NT2/D1 (cell line): ENCODE data around the gene ALDH3B2.
"Not testable (repeated sequence)": the region's sequence is repeated elsewhere in the genome, so short reads cannot be mapped to it uniquely, and the experiment has no call there.

Experiments
- DNase-seq: peaks from one replicate; pipeline ENCODE4 v3.0.0-alpha.2; 2011; ENCODE audit warnings: low read depth, low spot score
- H3K27me3 ChIP-seq: 2 replicates; pipeline ENCODE4 v1.6.0; 2011; ENCODE audit warnings: mild to moderate bottlenecking; ENCODE audit not compliant: insufficient read length, insufficient read depth
- H3K36me3 ChIP-seq: 2 replicates; pipeline ENCODE4 v1.6.1; 2011; ENCODE audit warnings: mild to moderate bottlenecking, low read length, mixed read lengths; ENCODE audit not compliant: insufficient read depth, insufficient read length
- H3K4me1 ChIP-seq: 2 replicates; pipeline ENCODE4 v1.5.1; 2011; ENCODE audit not compliant: insufficient read depth, insufficient read length
- H3K4me3 ChIP-seq: 2 replicates; pipeline ENCODE4 v1.5.1; 2011; ENCODE audit warnings: low read depth; ENCODE audit not compliant: insufficient read length
- H3K9ac ChIP-seq: 2 replicates; pipeline ENCODE4 v1.6.0; 2011; ENCODE audit warnings: low read depth; ENCODE audit not compliant: insufficient read length
- H3K9me3 ChIP-seq: 2 replicates; pipeline ENCODE4 v1.5.1; 2011; ENCODE audit warnings: mild to moderate bottlenecking, low read length; ENCODE audit not compliant: insufficient read depth
- SUZ12 ChIP-seq: IDR thresholded peaks from 2 replicates; pipeline ENCODE4 v1.6.1; 2011; ENCODE audit not compliant: insufficient read length, insufficient read depth; ENCODE audit errors: extremely low read depth
- YY1 ChIP-seq: IDR thresholded peaks from 2 replicates; pipeline ENCODE4 v1.6.1; 2011; ENCODE audit not compliant: insufficient read length, insufficient read depth
- ZNF274 ChIP-seq: IDR thresholded peaks from 2 replicates; pipeline ENCODE4 v1.6.1; 2011; ENCODE audit warnings: mild to moderate bottlenecking, low read depth, low read length

Gene ALDH3B2, protein sequence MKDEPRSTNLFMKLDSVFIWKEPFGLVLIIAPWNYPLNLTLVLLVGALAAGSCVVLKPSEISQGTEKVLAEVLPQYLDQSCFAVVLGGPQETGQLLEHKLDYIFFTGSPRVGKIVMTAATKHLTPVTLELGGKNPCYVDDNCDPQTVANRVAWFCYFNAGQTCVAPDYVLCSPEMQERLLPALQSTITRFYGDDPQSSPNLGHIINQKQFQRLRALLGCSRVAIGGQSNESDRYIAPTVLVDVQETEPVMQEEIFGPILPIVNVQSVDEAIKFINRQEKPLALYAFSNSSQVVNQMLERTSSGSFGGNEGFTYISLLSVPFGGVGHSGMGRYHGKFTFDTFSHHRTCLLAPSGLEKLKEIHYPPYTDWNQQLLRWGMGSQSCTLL

DNA sequence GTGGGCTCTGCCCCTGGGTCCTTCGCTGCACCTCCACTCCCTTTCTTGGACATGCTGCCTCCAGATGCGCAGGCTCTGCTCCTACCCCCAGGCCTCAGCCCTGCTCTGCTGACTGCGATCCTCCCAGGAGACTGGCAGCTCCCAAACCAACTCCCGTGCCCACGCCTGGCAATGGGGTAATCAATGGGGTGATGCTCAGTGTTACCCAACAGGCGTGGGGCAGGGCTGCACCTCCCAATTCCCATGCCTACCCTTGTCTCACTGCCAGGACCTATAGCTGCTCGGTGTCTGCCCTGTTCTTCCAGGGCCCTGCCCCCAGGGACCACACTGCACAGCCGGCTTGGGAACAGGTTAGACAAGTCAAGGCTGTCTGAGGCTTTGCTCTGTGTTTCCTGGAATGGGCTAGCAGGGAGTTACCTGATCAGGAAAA is at the start of gene ALDH3B2:
Gene ALDH3B2, minus strand, starts transcription at position 182 of the 430 bp plus-strand sequence. CDS start 7,688 bp downstream, outside the sequence.
- Histone ChIP-seq H3K27me3 (peaks cover 3% of the 10 kb centered on the region), H3K4me1 (peaks cover 7% of the 10 kb centered on the region), H3K9ac (peak within 1 kb of the TSS; percentile 6), H3K4me3 (no peak within 1 kb of the TSS), H3K36me3 (no peaks in the 10 kb centered on the region), H3K9me3 (no peaks in the 10 kb centered on the region)
- TF ChIP-seq SUZ12 (no peak), ZNF274 (no peak), YY1 (no peak)
- no peak for DNase-seq

DNA sequence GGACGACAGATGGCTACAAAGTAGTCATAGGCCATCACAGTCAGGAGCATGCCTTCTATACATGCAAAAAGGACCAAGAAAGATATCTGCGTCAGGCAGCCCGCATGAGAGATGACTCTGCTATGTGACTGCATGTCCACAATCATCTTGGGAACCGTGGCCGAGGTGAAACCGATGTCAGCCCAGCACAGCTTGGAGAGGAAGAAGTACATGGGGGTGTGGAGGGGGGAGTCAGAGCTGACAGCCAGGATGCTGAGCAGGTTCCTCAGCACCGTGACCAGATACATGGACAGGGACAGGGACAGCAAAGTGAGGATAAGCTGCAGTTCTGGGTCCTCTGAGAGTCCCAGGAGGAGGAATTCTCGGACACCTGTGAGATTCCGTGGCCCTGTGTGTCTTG is 48.6 kb upstream of the ALDH3B2 start:
- H3K4me1 ChIP-seq, H3K9me3 ChIP-seq, H3K9ac ChIP-seq, H3K4me3 ChIP-seq, H3K36me3 ChIP-seq, H3K27me3 ChIP-seq, DNase-seq: not testable (repeated sequence)

- not testable (repeated sequence) for DNase-seq, H3K9ac ChIP-seq, H3K36me3 ChIP-seq, H3K4me1 ChIP-seq, H3K4me3 ChIP-seq, H3K9me3 ChIP-seq
- peaks cover 24% of the 10 kb centered on the region for H3K27me3 ChIP-seq
Measured at GRCh38 chr11:67716226-67716625, 41.8 kb upstream of the ALDH3B2 start.

- not testable (repeated sequence) for H3K4me1 ChIP-seq, H3K9ac ChIP-seq, H3K4me3 ChIP-seq
Measured at GRCh38 chr11:67715801-67716200, 41.4 kb upstream of the ALDH3B2 start.

DNA sequence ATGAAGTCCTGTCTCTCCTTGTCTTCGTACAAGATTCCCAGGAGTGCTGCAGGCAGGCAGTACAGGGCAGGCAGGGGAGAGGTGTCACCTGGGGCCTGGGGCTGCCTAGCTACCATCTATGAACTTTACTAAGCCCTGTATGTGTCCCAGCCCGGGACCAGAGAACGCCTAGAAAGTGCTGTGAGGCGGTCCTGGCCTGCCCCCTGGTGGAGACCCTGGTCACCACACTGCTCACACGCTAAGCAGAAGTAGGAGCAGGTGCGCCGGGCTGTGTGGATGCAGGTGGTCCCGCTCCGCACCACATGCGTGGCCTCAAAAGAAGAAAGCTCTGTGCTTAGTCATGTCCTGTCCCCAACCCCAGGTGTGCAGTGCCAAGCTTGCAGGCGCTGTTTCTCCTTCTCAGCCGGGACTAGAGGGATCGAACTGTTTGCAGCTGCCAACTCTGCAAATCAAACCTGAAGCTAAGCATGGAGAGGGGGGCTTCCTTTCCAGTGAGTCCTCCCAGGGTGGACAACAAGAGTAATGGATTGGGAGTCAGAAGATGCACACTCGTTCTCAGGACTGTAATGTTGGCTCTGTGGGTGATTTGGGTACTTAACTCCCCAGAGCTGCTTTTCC is 39.6 kb upstream of the ALDH3B2 start:
- DNase-seq, H3K4me3 ChIP-seq: not testable (repeated sequence)

More at GRCh38 chr11:67715801-67716200, 41.4 kb upstream of the ALDH3B2 start:
- peaks cover 26% of the 10 kb centered on the region for H3K27me3 ChIP-seq
- H3K36me3 ChIP-seq, DNase-seq, H3K9me3 ChIP-seq: not testable (repeated sequence)

DNA sequence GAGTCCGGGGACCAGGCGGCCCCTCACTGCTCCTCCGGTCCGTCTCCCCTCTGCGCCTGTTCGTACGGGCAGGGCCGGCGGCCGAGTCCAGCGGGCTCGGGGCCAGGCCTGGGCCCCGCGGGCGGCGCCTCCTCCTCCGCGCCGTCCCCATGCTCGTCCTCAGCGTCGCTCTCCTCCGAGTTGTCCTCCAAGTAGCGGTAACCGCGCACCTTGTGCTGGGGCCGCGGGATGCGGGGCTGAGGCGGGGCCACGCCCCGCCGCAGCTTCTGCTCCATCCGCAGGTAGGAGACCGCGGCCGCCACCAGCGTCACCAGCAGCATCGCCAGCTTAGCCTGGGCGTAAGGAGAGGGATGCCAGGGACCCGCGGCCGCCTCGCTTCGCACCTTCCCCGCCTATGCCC is 37.3 kb upstream of the ALDH3B2 start:
- not testable (repeated sequence) for H3K36me3 ChIP-seq, DNase-seq, H3K9me3 ChIP-seq, H3K4me1 ChIP-seq
- H3K9ac ChIP-seq: peak overlapping the region; percentile 50
- peaks cover 29% of the 10 kb centered on the region for H3K27me3 ChIP-seq
- H3K4me3 ChIP-seq: peak overlapping the region; percentile 18

More for the DNA sequence above, 39.6 kb upstream of the ALDH3B2 start:
- H3K9me3 ChIP-seq, H3K36me3 ChIP-seq, H3K9ac ChIP-seq, H3K4me1 ChIP-seq: not testable (repeated sequence)
- peaks cover 29% of the 10 kb centered on the region for H3K27me3 ChIP-seq

DNA sequence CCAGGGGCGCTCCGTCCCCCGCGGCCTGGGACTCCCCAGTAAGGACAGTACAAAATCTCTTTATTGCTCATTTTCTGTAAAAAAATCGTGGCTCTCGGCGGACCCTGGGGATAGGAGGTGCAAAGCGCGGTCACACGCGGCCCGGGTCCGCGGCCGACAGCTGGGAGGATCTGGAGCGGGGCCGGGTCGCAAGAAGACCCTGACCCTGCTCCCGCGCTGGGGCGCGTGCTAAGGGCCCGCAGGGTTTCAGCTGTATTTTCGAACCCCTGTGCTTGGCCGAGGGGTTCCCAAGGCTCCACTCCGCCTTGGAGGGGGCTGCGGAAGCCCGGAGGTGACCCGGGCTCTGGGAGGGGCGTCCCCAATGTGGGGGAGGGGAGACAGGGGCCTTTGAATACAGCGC is 36.8 kb upstream of the ALDH3B2 start:
- DNase-seq, H3K36me3 ChIP-seq, H3K4me1 ChIP-seq, H3K9me3 ChIP-seq: not testable (repeated sequence)
- peak overlapping the region; percentile 18 for H3K4me3 ChIP-seq
- peaks cover 29% of the 10 kb centered on the region for H3K27me3 ChIP-seq
- peak overlapping the region; percentile 50 for H3K9ac ChIP-seq

- H3K4me1 ChIP-seq, H3K9ac ChIP-seq, H3K9me3 ChIP-seq, H3K4me3 ChIP-seq, DNase-seq, H3K36me3 ChIP-seq: not testable (repeated sequence)
- H3K27me3 ChIP-seq: peaks cover 27% of the 10 kb centered on the region
Measured at GRCh38 chr11:67709806-67710205, 35.4 kb upstream of the ALDH3B2 start.
